ENCODE measurements around the gene EXOC6B. TPM values are rescaled to one million over a fixed set of nuclear protein-coding genes. Genes with fewer than 3 reads are reported as not detected.

Gene EXOC6B
- total and polyA plus RNA-seq, 2 of the 8 experiments (the other 6 are each of a cell fraction or from before 2014, with no cell fraction given): 13.5 to 33.0 TPM

DNA sequence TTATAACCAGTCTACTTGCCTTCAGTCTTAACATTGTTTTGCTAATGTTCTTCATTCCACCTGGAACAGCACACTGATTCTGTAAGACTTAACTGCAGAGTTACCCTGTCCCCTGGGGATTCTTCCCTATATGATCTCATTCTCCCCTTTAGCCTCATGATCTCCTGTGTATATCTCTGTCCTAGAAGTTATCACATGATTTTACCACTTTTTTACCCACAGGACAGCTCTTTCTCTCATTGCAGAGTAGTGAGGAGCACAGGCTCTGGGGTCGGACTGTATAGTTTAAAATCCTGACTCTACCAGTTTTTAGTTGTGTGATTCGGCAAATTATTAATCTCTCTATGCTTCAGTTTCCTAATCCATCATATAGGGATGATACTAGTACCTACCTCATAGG is 14.2 kb upstream of the EXOC6B start:
- Histone ChIP-seq H3K4ac (replicated peaks; ENCODE audit: insufficient read length, low read depth, low read length) (no peak overlapping the region), H2BK20ac (ENCODE audit: low read length) (no peak overlapping the region), H4K8ac (ENCODE audit: extremely low read depth, insufficient read depth, low read length) (no peak overlapping the region), H3K79me1 (ENCODE audit: low read depth, low read length) (no peaks in the 10 kb centered on the region), H3K56ac (replicated peaks; ENCODE audit: insufficient read length, low read depth, low read length) (no peak overlapping the region), H3K9me3 (ENCODE audit: insufficient read depth in 2 of 2, low read depth in 1 of 2, low read length in 1 of 2) (no peaks in the 10 kb centered on the region), H3K4me1 (replicated peaks in 1 of 4; ENCODE audit: control insufficient read depth in 3 of 4, insufficient read depth in 4 of 4, low read length in 3 of 4) (no peaks in the 10 kb centered on the region), H3K27me3 (replicated peaks in 1 of 4; ENCODE audit: control insufficient read depth in 3 of 4, extremely low read depth in 1 of 4, insufficient read depth in 3 of 4, low read length in 3 of 4) (no peaks in the 10 kb centered on the region), H3K4me3 (ENCODE audit: extremely low read depth in 1 of 4, insufficient read depth in 2 of 4, low read depth in 3 of 4, low read length in 4 of 4) (no peak overlapping the region; a peak in 1 of 8 replicates), H2BK15ac (ENCODE audit: low read length) (no peak overlapping the region), H3K18ac (ENCODE audit: extremely low read depth, low read length) (no peak overlapping the region), H2BK5ac (ENCODE audit: low read depth, low read length) (no peak overlapping the region), H3K27ac (ENCODE audit: low read depth, low read length) (no peak overlapping the region), H2AK5ac (ENCODE audit: low read depth, low read length) (no peak overlapping the region), H3K4me2 (ENCODE audit: insufficient read depth in 1 of 2, low read depth in 2 of 2, low read length in 2 of 2) (no peak overlapping the region), H3K36me3 (ENCODE audit: control insufficient read depth in 2 of 4, insufficient read depth in 4 of 4, low read length in 3 of 4) (no peaks in the 10 kb centered on the region), H4K5ac (ENCODE audit: insufficient read length, low read depth, low read length) (no peak overlapping the region), H3K23me2 (ENCODE audit: low read depth, low read length) (no peaks in the 10 kb centered on the region; the same call in 1 of the 2 replicates), H3K14ac (ENCODE audit: insufficient read length) (no peak overlapping the region), H4K91ac (replicated peaks; ENCODE audit: insufficient read length, low read length) (no peak overlapping the region), H3K9ac (replicated peaks in 1 of 4; ENCODE audit: extremely low read depth in 1 of 4, low read depth in 3 of 4, low read length in 3 of 4) (no peak overlapping the region), H2BK12ac (ENCODE audit: low read depth, low read length) (no peak overlapping the region), H2AFZ (ENCODE audit: low read length) (no peak overlapping the region), H4K20me1 (replicated peaks in 1 of 2; ENCODE audit: control insufficient read depth in 1 of 2, insufficient read depth in 2 of 2, low read length in 2 of 2) (no peaks in the 10 kb centered on the region), H3K79me2 (ENCODE audit: control insufficient read depth in 1 of 2, insufficient read depth in 2 of 2, low read length in 2 of 2) (no peaks in the 10 kb centered on the region), H3K23ac (ENCODE audit: insufficient read length) (no peak overlapping the region), H2BK120ac (replicated peaks; ENCODE audit: low read depth, low read length) (no peak overlapping the region)
- POLR2A ChIA-PET (ENCODE audit: partially characterized antibody): no interaction called here
- TF ChIP-seq GTF2F1 (IDR thresholded peaks at IDR 0.05; ENCODE audit: borderline replicate concordance, low read depth, low read length) (no peak), RNF2 (IDR thresholded peaks at IDR 0.05; ENCODE audit: borderline replicate concordance, low read depth, low read length, missing control alignments, poor library complexity, severe bottlenecking) (no peak), BCL11A (IDR thresholded peaks at IDR 0.05; ENCODE audit: low read depth in 2 of 2, low read length in 2 of 2) (no peak), CREB1 (IDR thresholded peaks at IDR 0.05) (no peak), NANOG (IDR thresholded peaks at IDR 0.05; ENCODE audit: insufficient read depth, low read depth, low read length, poor library complexity, severe bottlenecking) (no peak), GABPA (IDR thresholded peaks at IDR 0.05; ENCODE audit: borderline replicate concordance, insufficient read depth, low read length) (no peak), ZNF274 (IDR thresholded peaks at IDR 0.05; ENCODE audit: borderline replicate concordance, extremely low read depth, low read length) (no peak), POLR2AphosphoS5 (IDR thresholded peaks at IDR 0.05; ENCODE audit: low read depth, low read length) (no peak), JUN (IDR thresholded peaks at IDR 0.05; ENCODE audit: low read depth, low read length) (no peak)
- TF ChIP-seq, protein P1, sequence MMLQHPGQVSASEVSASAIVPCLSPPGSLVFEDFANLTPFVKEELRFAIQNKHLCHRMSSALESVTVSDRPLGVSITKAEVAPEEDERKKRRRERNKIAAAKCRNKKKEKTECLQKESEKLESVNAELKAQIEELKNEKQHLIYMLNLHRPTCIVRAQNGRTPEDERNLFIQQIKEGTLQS (IDR thresholded peaks at IDR 0.05; ENCODE audit: insufficient read depth, low read depth, low read length): no peak
- DNase-seq (ENCODE audit: low read depth in 1 of 2, low spot score in 2 of 2): no peak
- WGBS, 2 experiments (ENCODE audit: extremely low coverage in 1 of 2, insufficient coverage in 1 of 2, insufficient read length in 1 of 2, insufficient replicate concordance in 2 of 2, low coverage in 1 of 2, low lambda C conversion rate in 2 of 2, missing lambda C conversion rate in 1 of 2): 86% methylated on average over 2 of the region's 2 CpGs; no CpG with 5 or more reads in 1 of the 2 experiments
- CTCF ChIA-PET (ENCODE audit: partially characterized antibody): interaction anchor here (0.6 to 4.3 kb wide), 3 partner anchors 19 to 22 kb away, joined by 3 to 22 read pairs (median 4); no protein-coding TSS in a partner anchor
- no peak for FAIRE-seq
